OCI-LY7 (cell line): ENCODE results near the gene RTBDN. TPM values are rescaled to one million over a fixed set of nuclear protein-coding genes. Genes with fewer than 3 reads are reported as not detected.
"Not testable (repeated sequence)": the region's sequence is repeated elsewhere in the genome, so short reads cannot be mapped to it uniquely, and the experiment has no call there.

Source experiments
- BruUV-seq: library from RNA; stranded (reverse); fragments of 400-500 nt; replicated peaks from 2 replicates; lab custom pipeline; 2021; lab: Mats Ljungman, UMichigan
- CTCF ChIA-PET: fragments of 300-600 bp; sonication (Branson Sonifier 250); formaldehyde crosslinking; loops from one replicate; lab custom pipeline; 2022; ENCODE audit warnings: antibody characterized with exemption; ENCODE audit not compliant: unreplicated experiment; lab: Charles Lee
- POLR2A ChIA-PET: fragments of 300-600 bp; sonication (Branson Sonifier 250); formaldehyde crosslinking; loops from one replicate; lab custom pipeline; 2022; ENCODE audit warnings: antibody characterized with exemption; lab: Charles Lee
- DNase-seq: peaks from one replicate; pipeline ENCODE4 v3.0.0-alpha.2; 2015; ENCODE audit warnings: low spot score
- H2AFZ ChIP-seq: fragments of 200-600 bp; sonication (generic), shearing (Covaris generic); 2 replicates; pipeline ENCODE4 v1.6.1; 2014; ENCODE audit warnings: mild to moderate bottlenecking, antibody characterized with exemption, low read length, moderate library complexity
- H3K27ac ChIP-seq: fragments of 200-600 bp; sonication (generic); 2 replicates; pipeline ENCODE4 v1.5.1; 2014; ENCODE audit warnings: mixed run types, low read depth, mild to moderate bottlenecking, moderate library complexity, low read length, inconsistent platforms; ENCODE audit not compliant: poor library complexity, severe bottlenecking
- H3K36me3 ChIP-seq: fragments of 200-600 bp; sonication (generic); 2 replicates; pipeline ENCODE4 v1.6.1; 2014; ENCODE audit warnings: mild to moderate bottlenecking, antibody characterized with exemption, low read length, moderate library complexity, mixed read lengths; ENCODE audit not compliant: insufficient read depth
- H3K4me1 ChIP-seq: fragments of 200-600 bp; sonication (generic); 2 replicates; pipeline ENCODE4 v1.5.1; 2014; ENCODE audit warnings: mild to moderate bottlenecking, low read length; ENCODE audit not compliant: insufficient read depth, poor library complexity, severe bottlenecking
- H3K4me2 ChIP-seq: fragments of 200-600 bp; sonication (generic); 2 replicates; pipeline ENCODE4 v1.6.1; 2014; ENCODE audit warnings: mild to moderate bottlenecking, low read length
- H3K4me3 ChIP-seq: fragments of 200-600 bp; sonication (generic); 2 replicates; pipeline ENCODE4 v1.5.1; 2014; ENCODE audit warnings: mild to moderate bottlenecking, low read depth, low read length; ENCODE audit not compliant: poor library complexity, severe bottlenecking
- H3K79me2 ChIP-seq: fragments of 200-600 bp; sonication (generic); 2 replicates; pipeline ENCODE4 v1.6.1; 2016; ENCODE audit warnings: low read depth, mild to moderate bottlenecking, low read length, moderate library complexity, mixed read lengths; ENCODE audit not compliant: insufficient read depth
- H3K9me2 ChIP-seq: fragments of 200-600 bp; sonication (generic); 2 replicates; pipeline ENCODE4 v1.6.1; 2016; ENCODE audit warnings: mild to moderate bottlenecking, low read length, mixed read lengths; ENCODE audit not compliant: insufficient read depth
- H3K9me3 ChIP-seq: fragments of 200-600 bp; sonication (generic); 2 replicates; pipeline ENCODE4 v1.6.1; 2014; ENCODE audit warnings: mild to moderate bottlenecking, mixed run types, low read length, mixed read lengths
- H4K20me1 ChIP-seq: fragments of 200-600 bp; sonication (generic); 2 replicates; pipeline ENCODE4 v1.6.1; 2014; ENCODE audit warnings: mild to moderate bottlenecking, antibody characterized with exemption, low read length, moderate library complexity, mixed read lengths; ENCODE audit not compliant: insufficient read depth
- EZH2phosphoT487 ChIP-seq: fragments of 200-600 bp; sonication (generic); IDR thresholded peaks from 2 replicates; pipeline ENCODE4 v1.6.1; 2018; ENCODE audit warnings: low read depth, borderline replicate concordance, mild to moderate bottlenecking, mixed run types, antibody characterized with exemption, low read length, moderate library complexity, mixed read lengths
- intact Hi-C: fragments of 100-400 bp; cut with micrococcal nuclease; formaldehyde crosslinking; loops from one replicate; pipeline ENCODE4 v1.10.0; 2022; ENCODE audit not compliant: unreplicated experiment
- total RNA-seq, 2 experiments: library from RNA; depleted of rRNA in 1 of 2; stranded (reverse); fragments of >200 nt in 1 of 2; shearing (Covaris generic) in 1 of 2; gene quantifications; 2 replicates each; pipeline ENCODE4 v1.2.3, GENCODE V29; 2014 to 2022
- TF ChIP-seq, protein P1 (sequence below): fragments of 200-600 bp; sonication (generic); conservative IDR thresholded peaks from 2 replicates; pipeline ENCODE4 v1.5.1; 2014; ENCODE audit warnings: mild to moderate bottlenecking, antibody characterized with exemption, low read length, moderate library complexity, mixed read lengths

RTBDN gene
- total RNA-seq, 2 experiments from 2014 or later = 1.2 TPM; not detected in 1

DNA sequence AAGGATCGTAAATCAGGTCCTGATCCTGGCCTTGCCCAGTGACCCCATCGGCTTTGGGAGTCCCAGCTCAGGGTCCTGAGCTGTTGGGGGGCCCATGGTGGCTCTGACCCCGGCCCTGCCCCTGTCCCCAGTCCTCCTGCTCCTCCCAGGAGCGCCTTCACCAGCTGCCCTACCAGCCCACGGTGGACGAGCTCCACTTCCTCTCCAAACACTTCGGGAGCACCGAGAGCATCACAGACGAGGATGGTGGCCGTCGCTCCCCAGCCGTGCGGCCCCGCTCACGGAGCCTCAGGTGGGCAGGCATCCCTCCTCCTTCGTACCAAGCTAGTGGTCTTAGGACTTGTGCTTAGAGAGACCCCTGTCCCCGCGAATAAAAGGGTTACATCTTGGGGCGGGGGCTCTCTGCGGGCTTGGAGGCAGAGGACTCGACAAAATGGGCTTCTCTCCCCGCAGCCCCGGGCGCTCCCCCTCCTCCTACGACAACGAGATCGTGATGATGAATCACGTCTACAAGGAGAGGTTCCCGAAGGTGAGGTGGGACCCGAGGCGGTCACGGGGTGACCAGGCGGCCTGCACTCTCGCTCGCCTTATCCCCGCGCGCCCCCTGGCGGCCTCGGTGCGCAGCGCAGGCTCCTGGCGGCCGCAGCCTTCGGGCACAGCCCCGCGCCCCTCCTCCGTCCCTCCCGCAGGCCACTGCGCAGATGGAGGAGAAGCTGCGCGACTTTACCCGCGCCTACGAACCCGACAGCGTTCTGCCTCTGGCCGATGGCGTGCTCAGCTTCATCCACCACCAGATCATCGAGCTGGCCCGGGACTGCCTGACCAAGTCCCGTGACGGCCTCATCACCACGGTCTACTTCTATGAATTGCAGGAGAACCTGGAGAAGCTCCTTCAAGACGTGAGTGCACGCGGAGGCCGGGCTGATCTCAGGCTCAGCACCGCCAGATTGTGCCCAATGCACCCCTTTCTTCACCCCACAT lies 13.1 kb upstream of the RTBDN start:
- intact Hi-C loops = loop anchor here (2.0 kb wide), 1 partner anchor 81 kb away; no protein-coding TSS in a partner anchor
- CTCF ChIA-PET = interaction anchor here (0.5 to 0.8 kb wide), 2 partner anchors 19 to 77 kb away, joined by 3 to 4 read pairs; no protein-coding TSS in a partner anchor

DNA sequence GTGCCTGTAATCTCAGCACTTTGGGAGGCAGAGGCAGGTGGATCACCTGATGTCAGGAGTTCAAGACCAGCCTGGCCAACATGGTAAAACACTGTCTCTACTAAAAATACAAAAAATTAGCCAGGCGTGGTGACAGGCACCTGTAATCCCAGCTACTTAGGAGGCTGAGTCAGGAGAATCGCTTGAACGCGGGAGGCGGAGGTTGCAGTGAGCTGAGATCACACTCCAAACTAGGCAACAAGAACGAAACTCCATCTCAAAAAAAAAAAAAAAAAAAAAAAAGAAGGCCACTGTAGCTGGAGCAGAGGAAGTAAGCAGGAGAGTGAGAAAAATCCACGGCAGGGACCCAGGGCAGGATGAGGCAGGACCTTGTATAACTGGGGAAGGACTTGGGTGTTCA lies 12.2 kb upstream of the RTBDN start:
- POLR2A ChIA-PET = interaction anchor here (0.6 kb wide), 1 partner anchor 444 kb away, joined by 6 read pairs; no protein-coding TSS in a partner anchor
- H2AFZ ChIP-seq, H3K4me3 ChIP-seq, H3K27ac ChIP-seq, H3K9me3 ChIP-seq, H3K9me2 ChIP-seq, BruUV-seq, DNase-seq, H3K4me2 ChIP-seq, H4K20me1 ChIP-seq, H3K4me1 ChIP-seq, H3K79me2 ChIP-seq: not testable (repeated sequence)
- CTCF ChIA-PET = interaction anchor here (0.6 kb wide), 1 partner anchor 62 kb away, joined by 4 read pairs; no protein-coding TSS in a partner anchor
- H3K36me3 ChIP-seq = peaks cover 12% of the 10 kb centered on the region
- intact Hi-C loops = loop anchor here (2.0 kb wide), 1 partner anchor 80 kb away; no protein-coding TSS in a partner anchor

More for the DNA sequence above, 13.1 kb upstream of the RTBDN start:
- POLR2A ChIA-PET = interaction anchor here (0.6 kb wide), 1 partner anchor 445 kb away, joined by 6 read pairs; no protein-coding TSS in a partner anchor
- Histone ChIP-seq H3K4me1 (no peaks in the 10 kb centered on the region), H3K4me3 (no peak overlapping the region), H3K9me3 (no peaks in the 10 kb centered on the region), H3K4me2 (peak overlapping the region; percentile 39; the same call in 1 of the 2 replicates), H4K20me1 (no peaks in the 10 kb centered on the region), H3K27ac (no peak overlapping the region), H3K36me3 (peaks cover 12% of the 10 kb centered on the region), H2AFZ (no peak overlapping the region), H3K79me2 (no peaks in the 10 kb centered on the region), H3K9me2 (no peaks in the 10 kb centered on the region)
- TF ChIP-seq, protein P1, sequence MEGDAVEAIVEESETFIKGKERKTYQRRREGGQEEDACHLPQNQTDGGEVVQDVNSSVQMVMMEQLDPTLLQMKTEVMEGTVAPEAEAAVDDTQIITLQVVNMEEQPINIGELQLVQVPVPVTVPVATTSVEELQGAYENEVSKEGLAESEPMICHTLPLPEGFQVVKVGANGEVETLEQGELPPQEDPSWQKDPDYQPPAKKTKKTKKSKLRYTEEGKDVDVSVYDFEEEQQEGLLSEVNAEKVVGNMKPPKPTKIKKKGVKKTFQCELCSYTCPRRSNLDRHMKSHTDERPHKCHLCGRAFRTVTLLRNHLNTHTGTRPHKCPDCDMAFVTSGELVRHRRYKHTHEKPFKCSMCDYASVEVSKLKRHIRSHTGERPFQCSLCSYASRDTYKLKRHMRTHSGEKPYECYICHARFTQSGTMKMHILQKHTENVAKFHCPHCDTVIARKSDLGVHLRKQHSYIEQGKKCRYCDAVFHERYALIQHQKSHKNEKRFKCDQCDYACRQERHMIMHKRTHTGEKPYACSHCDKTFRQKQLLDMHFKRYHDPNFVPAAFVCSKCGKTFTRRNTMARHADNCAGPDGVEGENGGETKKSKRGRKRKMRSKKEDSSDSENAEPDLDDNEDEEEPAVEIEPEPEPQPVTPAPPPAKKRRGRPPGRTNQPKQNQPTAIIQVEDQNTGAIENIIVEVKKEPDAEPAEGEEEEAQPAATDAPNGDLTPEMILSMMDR = peak; percentile 96
- TF ChIP-seq EZH2phosphoT487 = no peak
- DNase-seq = peak; percentile 68
- BruUV-seq = no TSS peak

DNA sequence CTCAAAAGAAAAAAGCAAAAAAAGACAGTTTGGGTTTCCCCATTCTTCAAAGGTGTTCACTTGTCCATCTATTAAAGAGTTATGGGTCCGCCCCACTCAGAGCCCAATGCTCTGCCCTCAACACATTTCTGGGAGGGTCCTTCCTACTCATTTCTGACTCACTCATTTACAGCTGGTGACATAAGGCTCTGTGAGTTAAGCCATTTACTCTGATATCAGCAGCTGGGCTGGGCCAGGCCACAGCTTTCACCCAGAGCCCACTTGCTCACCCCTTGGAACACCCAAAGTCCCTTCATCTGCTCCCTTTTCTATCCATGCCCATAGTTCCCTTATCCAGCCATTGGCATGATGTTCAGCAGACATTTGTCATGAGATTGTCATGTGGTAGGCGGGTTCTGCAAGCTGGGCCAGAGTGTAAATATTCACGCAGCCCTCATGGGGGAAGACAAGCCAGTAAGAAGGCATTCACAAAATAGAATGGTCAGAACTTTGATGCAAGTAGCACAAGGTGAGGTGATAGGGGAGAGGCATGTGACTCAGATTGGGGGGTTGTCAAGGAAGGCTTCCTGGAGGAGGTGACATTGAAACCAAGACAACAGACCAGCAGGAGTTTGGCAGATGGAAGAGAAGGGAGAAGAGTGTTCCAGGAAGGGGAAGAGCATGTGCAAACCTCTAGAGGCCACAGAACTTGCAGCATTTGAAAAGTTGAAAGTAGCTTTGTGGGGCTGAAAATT lies 9.8 kb upstream of the RTBDN start:
- intact Hi-C loops = no loop called here
- BruUV-seq = no TSS peak

More for the DNA sequence above, 9.8 kb upstream of the RTBDN start:
- Histone ChIP-seq H2AFZ (no peak overlapping the region), H3K27ac (no peak overlapping the region), H3K4me2 (no peak overlapping the region), H3K9me2 (no peaks in the 10 kb centered on the region), H4K20me1 (no peaks in the 10 kb centered on the region), H3K36me3 (peaks cover 12% of the 10 kb centered on the region), H3K9me3 (no peaks in the 10 kb centered on the region), H3K79me2 (no peaks in the 10 kb centered on the region), H3K4me3 (no peak overlapping the region), H3K4me1 (peaks cover 26% of the 10 kb centered on the region)
- no peak for DNase-seq
- ChIA-PET CTCF (no interaction called here), POLR2A (no interaction called here)
- no peak for TF ChIP-seq EZH2phosphoT487
- TF ChIP-seq, protein P1 = no peak
